GM21529 (cell line): ENCODE results near the gene CCM2.
A peak's percentile ranks its signal among the peaks of the same experiment; 100 is the strongest.
"Not testable (repeated sequence)": the region's sequence is repeated elsewhere in the genome, so short reads cannot be mapped to it uniquely, and the experiment has no call there.

Experiments used
- ATAC-seq: cut with Tn5 transposase; IDR thresholded peaks from one replicate; pipeline ENCODE4 v1.9.1; 2021; ENCODE audit not compliant: unreplicated experiment

The CCM2 gene

DNA sequence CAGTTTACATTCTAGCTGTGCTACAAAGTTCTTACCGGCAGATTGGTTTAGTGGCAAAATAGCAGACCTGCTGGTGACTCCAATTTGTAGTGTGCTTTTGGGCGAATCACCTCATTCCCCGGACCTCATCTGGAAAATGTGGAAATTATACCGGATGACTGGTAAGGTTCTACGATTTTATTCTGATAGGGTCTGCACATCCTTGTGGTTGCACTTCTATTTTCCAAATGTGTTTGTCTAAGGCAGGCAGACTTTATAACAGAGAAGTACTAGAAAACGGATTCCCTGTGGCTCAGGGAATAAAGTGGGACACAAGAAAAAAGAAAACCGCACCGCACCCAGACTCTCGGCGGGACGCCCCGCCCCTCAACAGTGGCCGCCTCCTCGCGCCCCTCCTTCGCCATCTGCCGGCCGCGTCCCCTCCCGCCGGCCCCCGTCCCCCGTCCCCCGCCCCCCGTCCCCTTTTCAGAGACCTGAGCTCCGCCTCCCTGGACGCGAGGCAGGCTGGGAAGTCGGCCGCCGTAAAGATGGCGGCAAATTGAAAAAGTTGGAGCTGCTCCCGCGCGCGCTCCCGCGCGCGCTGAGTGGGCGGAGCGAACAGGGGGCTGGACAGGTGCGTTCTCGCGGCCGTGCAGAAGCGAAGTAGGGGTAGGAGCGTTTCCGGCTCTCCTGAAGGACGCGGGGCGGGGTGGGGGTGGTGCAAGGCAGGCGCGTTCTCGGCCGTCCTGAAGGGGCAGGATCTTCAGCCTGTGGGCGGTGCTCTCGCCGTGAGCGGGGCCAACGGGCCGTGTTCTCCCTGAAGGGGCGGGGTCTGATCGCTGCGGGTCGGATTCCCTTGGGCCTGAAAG is 532 bp upstream of the CCM2 start:
- peak; percentile 64 for ATAC-seq

- peak; percentile 37 for ATAC-seq
These were observed 1.2 kb downstream of the CCM2 start for GRCh38 chr7:45001138-45001694.

GRCh38 chr7:45001826-45002225 is 1.8 kb downstream of the CCM2 start:
- ATAC-seq = no peak

- no peak for ATAC-seq
These were observed 3.8 kb downstream of the CCM2 start for GRCh38 chr7:45003789-45004188.

DNA sequence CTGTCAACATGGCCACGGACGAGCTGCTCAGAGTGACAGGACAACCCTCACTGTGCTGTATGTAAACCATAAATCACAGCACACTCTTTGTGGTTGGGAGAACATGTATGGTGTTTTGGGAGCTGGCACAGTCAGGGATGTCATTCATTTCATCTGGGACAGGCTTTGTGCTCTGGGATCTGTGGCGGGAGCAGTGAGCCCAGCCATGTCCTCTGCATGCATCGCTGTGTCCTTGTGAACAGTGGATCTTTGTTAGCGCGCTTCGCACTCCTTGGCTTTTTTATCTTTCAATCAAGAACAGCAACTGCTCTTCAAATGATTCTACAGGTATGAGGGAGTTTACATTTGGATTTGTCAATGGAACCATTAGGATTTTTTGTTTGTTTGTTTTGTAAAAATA is 7.1 kb downstream of the CCM2 start:
- no peak for ATAC-seq

GRCh38 chr7:45007571-45008328 is 7.7 kb downstream of the CCM2 start:
- peak; percentile 74 for ATAC-seq

- no peak for ATAC-seq
These were observed 13.5 kb downstream of the CCM2 start for GRCh38 chr7:45013465-45013967.

- no peak for ATAC-seq
These were observed 15.3 kb downstream of the CCM2 start for GRCh38 chr7:45015313-45015712.

GRCh38 chr7:45017253-45017652 is 17.3 kb downstream of the CCM2 start:
- no peak for ATAC-seq

DNA sequence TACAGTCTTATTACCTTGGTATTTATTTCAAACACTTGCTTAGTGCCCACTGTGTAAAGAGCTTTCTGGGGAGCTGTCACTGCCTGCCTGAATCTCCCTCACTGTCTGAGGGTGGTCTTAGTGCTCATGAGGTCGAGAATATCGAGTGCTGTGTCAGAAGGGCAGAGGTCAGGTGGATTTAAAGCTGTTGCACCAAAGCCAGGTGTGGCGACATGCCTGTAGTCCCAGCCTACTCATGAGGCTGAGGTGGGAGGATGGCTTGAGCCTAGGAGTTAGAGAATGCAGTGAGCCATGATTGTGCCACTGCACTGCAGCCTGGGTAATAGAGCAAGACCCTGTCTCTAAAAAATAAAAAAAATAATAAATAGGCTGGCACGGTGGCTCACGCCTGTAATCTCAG is 20.9 kb downstream of the CCM2 start:
- ATAC-seq = no peak

- ATAC-seq = peak; percentile 64
These were observed 21.7 kb downstream of the CCM2 start for GRCh38 chr7:45021604-45022296.

GRCh38 chr7:45024126-45024744 is 24.2 kb downstream of the CCM2 start:
- ATAC-seq = no peak

DNA sequence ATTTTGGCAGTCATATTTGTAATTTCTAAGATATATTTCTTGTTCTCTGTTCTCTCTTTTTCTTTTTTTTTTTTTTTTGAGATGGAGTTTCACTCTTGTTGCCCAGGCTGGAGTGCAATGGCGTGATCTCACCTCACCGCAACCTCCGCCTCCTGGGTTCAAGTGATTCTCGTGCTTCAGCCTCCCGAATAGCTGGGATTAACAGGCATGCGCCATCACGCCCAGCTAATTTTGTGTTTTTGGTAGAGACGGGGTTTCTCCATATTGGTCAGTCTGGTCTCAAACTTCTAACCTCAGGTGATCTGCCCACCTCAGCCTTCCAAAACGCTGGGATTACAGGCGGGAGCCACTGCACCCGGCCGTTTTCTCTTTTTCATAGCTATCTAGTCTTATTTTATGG is 25.5 kb downstream of the CCM2 start:
- ATAC-seq = not testable (repeated sequence)

- ATAC-seq = no peak
These were observed 26.0 kb downstream of the CCM2 start for GRCh38 chr7:45026013-45026412.

GRCh38 chr7:45026984-45027773 is 27.2 kb downstream of the CCM2 start:
- ATAC-seq = peak; percentile 55

DNA sequence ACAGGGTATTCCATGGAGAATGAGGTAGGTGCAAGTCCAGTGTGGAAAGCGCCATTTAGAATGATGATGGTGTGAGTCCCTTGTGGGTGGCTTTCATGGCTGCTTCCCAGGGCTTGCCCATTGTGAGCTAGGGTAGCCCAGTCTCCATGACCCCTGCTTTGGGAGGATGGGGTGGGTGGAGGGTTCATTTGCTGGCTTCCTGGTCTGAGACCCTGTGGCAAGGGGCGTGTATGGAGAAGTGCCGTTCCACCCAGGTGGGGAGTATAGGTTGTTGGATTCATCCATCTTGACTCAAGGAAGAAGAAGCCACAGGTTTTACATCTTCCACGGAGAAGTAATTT is 27.7 kb downstream of the CCM2 start:
- ATAC-seq = peak; percentile 8

DNA sequence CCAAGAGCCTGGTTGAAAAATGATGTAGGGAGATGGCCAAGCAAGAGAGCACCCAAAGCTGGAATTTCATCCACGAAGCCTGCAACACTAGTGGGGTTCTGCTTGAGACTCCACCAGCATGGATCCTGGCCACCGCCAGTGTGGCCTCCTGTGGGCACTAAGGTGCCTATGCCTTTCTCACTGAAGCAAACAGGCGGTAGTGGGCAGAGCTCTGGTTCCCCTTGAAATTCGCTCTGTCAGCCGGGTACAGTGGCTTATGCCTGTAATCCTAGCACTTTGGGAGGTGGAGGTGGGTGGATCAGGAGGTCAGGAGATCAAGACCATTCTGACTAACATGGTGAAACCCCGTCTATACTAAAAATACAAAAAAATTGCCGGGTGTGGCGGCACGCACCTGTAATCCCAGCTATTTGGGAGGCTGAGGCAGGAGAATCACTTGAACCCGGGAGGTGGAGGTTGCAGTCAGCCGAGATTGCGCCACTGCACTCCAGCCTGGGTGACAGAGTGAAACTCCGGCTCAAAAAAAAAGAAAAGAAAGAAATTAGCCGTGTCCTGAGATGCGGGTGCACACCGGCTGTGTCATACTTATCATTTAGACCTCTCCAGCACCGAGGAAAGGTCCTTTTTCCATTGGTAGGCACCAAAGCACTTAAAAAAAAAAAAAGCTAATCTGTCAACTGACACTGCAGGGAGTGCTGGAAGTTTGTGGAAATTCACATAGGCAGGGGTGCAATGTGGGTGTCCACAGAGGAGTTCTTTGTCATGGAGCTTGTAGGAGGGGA is 28.3 kb downstream of the CCM2 start:
- ATAC-seq = no peak

- no peak for ATAC-seq
These were observed 28.9 kb downstream of the CCM2 start for GRCh38 chr7:45028920-45029344.

DNA sequence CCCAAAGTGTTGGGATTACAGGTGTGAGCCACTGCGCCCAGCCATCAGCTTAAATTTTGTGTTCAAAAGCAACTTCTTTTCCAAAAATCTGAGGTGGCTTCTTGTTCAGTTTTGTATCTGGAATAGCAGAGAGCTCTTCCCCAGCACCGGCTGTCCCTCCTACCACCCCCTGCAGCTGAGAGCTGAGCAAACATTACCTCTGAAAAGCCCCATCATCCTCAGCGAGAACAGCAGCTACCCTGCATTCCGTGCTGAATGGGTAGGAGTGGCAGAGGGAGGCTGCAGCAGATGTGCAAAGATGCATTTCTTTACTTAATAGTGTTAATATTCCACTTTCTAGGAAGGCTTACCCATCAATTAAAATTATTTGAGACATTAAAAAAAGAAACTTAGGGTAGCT is 31.8 kb downstream of the CCM2 start:
- no peak for ATAC-seq
